K562 (cell line): ENCODE results near the gene ACBD3. TPM values are rescaled to one million over a fixed set of nuclear protein-coding genes. Genes with fewer than 3 reads are reported as not detected.

Source experiments
- CLOCK ChIP-seq: fragments of 250-450 bp; sonication (Bioruptor Pico); IDR thresholded peaks from 2 replicates; pipeline ENCODE4 v1.4.0; 2020; ENCODE audit warnings: mild to moderate bottlenecking, moderate library complexity, borderline replicate concordance
- ESRRA ChIP-seq: fragments of 450-650 bp; IDR thresholded peaks from 2 replicates; pipeline ENCODE4 v1.6.1; 2014; ENCODE audit warnings: low read depth, mild to moderate bottlenecking, moderate library complexity, borderline replicate concordance
- MAZ ChIP-seq, 2 experiments: fragments of 450-650 bp in 1 of 2; sonication (generic) in 1 of 2; formaldehyde crosslinking; IDR thresholded peaks in 1 of 2; conservative IDR thresholded peaks in 1 of 2; 2 replicates each; pipeline versions ENCODE4 v1.4.0 to v1.5.0; 2020; ENCODE audit warnings: mild to moderate bottlenecking in 1 of 2, missing genetic modification reagents in 1 of 2
- MYC ChIP-seq, 2 experiments: fragments of 250-450 bp in 1 of 2; sonication (Bioruptor Pico) in 1 of 2; IDR thresholded peaks; 2 replicates each; pipeline versions ENCODE4 v1.5.1 to v1.6.1; 2012 to 2021; ENCODE audit warnings: low read depth in 2 of 2, borderline replicate concordance in 1 of 2, improper control_type of control experiment in 1 of 2, low read length in 1 of 2, mild to moderate bottlenecking in 1 of 2, moderate library complexity in 1 of 2
- NCOA4 ChIP-seq: fragments of 450-650 bp; IDR thresholded peaks from 2 replicates; pipeline ENCODE4 v1.6.1; 2018; ENCODE audit warnings: mild to moderate bottlenecking; ENCODE audit not compliant: partially characterized antibody
- NRF1 ChIP-seq, 2 experiments: fragments of 450-650 bp; IDR thresholded peaks in 1 of 2; conservative IDR thresholded peaks in 1 of 2; 2 replicates each; pipeline ENCODE4 v1.6.1; 2014; ENCODE audit warnings: mild to moderate bottlenecking in 2 of 2
- RBM39 ChIP-seq: fragments of 200-400 bp; formaldehyde crosslinking; optimal IDR thresholded peaks from 2 replicates; pipeline ENCODE3; 2018; ENCODE audit warnings: low read depth, low read length
- SP1 ChIP-seq: sonication (generic); formaldehyde crosslinking; IDR thresholded peaks from 2 replicates; pipeline ENCODE4 v1.8.1; 2022; ENCODE audit warnings: mild to moderate bottlenecking, missing genetic modification reagents
- STAG1 ChIP-seq: sonication (generic); formaldehyde crosslinking; IDR thresholded peaks from 2 replicates; pipeline ENCODE4 v1.5.0; 2020; ENCODE audit warnings: missing genetic modification reagents, borderline replicate concordance
- TOE1 ChIP-seq, 2 experiments: fragments of 450-650 bp in 1 of 2; sonication (generic) in 1 of 2; formaldehyde crosslinking in 1 of 2; IDR thresholded peaks; 2 replicates each; pipeline versions ENCODE4 v1.7.1 to v1.8.0; 2016 to 2022; ENCODE audit warnings: borderline replicate concordance in 2 of 2, mild to moderate bottlenecking in 2 of 2, antibody characterized with exemption in 1 of 2, inconsistent platforms in 1 of 2, low read depth in 1 of 2, missing genetic modification reagents in 1 of 2, moderate library complexity in 1 of 2
- XRCC5 ChIP-seq: fragments of 200-400 bp; formaldehyde crosslinking; IDR thresholded peaks from 2 replicates; pipeline ENCODE4 v1.6.1; 2017; ENCODE audit warnings: low read depth, mild to moderate bottlenecking, low read length
- ZBTB49 ChIP-seq: sonication (generic); formaldehyde crosslinking; IDR thresholded peaks from 2 replicates; pipeline ENCODE4 v1.8.0; 2022; ENCODE audit warnings: missing genetic modification reagents, mild to moderate bottlenecking, borderline replicate concordance
- ZC3H8 ChIP-seq: fragments of 450-650 bp; IDR thresholded peaks from 2 replicates; pipeline ENCODE4 v1.6.1; 2017
- ZNF408 ChIP-seq: fragments of 250-450 bp; sonication (Bioruptor Pico); IDR thresholded peaks from 2 replicates; pipeline ENCODE4 v1.4.0; 2020; ENCODE audit warnings: low read depth, mild to moderate bottlenecking, moderate library complexity
- polyA plus RNA-seq, 8 experiments: library from polyadenylated mRNA; depleted of rRNA in 4 of 8; stranded (reverse) in 5 of 8; unstranded in 3 of 8; fragments of >200 nt; fragmentation: Nextera tagmentation in 2 of 8; fragmentation: Illumina TruSeq in 1 of 8; extraction: Ambion mirVana in 2 of 8; extraction: Trizol in 1 of 8; gene quantifications; 2 replicates each; pipeline versions ENCODE4 v1.2.1 to v1.2.3, GENCODE V29; 2011 to 2014; ENCODE audit warnings: inconsistent platforms in 1 of 8, missing spikeins in 1 of 8
- total RNA-seq, 7 experiments: library from RNA; depleted of rRNA in 6 of 7; stranded (reverse); fragments of >200 nt in 6 of 7; fragmentation: Illumina TruSeq in 2 of 7; extraction: Trizol in 2 of 7; gene quantifications; 2 replicates each; pipeline versions ENCODE4 v1.2.1 to v1.2.3, GENCODE V29; 2011 to 2021; ENCODE audit warnings: low replicate concordance in 1 of 7
- TF ChIP-seq, protein P1 (sequence below): IDR thresholded peaks from 2 replicates; pipeline ENCODE4 v1.6.1; 2012; ENCODE audit warnings: low read depth, low read length, improper control_type of control experiment, borderline replicate concordance
- TF ChIP-seq, protein P2 (sequence below): sonication (generic); formaldehyde crosslinking; IDR thresholded peaks from 2 replicates; pipeline ENCODE4 v1.8.1; 2023; ENCODE audit warnings: mild to moderate bottlenecking, missing genetic modification reagents

The ACBD3 gene
- total and polyA plus RNA-seq, 9 of the 15 experiments (the other 6 are each of a cell fraction or from before 2014, with no cell fraction given): 11.1 to 36.7 (median 26.9) TPM

DNA sequence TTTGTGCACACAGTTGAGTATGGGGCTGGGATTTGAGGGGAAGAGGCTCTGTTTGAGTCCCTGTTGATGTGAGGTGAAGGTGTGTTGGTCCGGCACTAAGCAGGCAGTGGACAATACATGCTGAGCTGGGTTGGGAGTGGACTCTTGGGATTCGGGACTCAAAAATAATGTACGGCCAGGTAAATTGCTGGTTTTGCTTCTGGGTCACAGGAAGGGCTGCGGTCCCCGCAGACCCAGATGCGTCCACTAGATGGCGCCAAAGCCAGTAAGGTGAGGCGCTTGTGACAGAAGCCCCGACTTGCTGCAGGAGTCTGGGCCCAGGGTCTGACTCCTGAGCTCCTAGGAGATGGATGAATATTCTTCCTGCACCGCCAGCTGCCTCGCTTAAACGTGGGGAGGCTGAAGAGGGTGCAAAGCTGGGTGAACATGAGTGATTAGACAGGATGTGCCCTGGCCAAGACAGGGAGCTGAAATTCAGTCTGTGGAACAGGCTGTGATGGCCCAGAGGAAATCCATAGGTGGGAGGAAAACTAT lies 61.4 kb downstream of the ACBD3 start (continued):
- TF ChIP-seq, protein P1, sequence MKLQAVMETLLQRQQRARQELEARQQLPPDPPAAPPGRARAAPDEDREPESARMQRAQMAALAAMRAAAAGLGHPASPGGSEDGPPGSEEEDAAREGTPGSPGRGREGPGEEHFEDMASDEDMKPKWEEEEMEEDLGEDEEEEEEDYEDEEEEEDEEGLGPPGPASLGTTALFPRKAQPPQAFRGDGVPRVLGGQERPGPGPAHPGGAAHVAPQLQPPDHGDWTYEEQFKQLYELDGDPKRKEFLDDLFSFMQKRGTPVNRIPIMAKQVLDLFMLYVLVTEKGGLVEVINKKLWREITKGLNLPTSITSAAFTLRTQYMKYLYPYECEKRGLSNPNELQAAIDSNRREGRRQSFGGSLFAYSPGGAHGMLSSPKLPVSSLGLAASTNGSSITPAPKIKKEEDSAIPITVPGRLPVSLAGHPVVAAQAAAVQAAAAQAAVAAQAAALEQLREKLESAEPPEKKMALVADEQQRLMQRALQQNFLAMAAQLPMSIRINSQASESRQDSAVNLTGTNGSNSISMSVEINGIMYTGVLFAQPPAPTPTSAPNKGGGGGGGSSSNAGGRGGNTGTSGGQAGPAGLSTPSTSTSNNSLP: no peak
- TF ChIP-seq SP1 (CRISPR knock-in tag) (0 out of 2 replicates have a peak, but pooled peaks have one; percentile 41), RBM39 (no peak), ZC3H8 (no peak), MYC (IDR thresholded peaks at IDR 0.05; ENCODE audit: low read depth, low read length) (no peak), MYC (CRISPR knock-in tag; IDR thresholded peaks at IDR 0.05; ENCODE audit: borderline replicate concordance, low read depth) (0 out of 2 replicates have a peak, but pooled peaks have one; percentile 15), TOE1 (IDR thresholded peaks at IDR 0.05; ENCODE audit: borderline replicate concordance) (peak; percentile 39; the same call in 1 of the 2 replicates), TOE1 (CRISPR knock-in tag; IDR thresholded peaks at IDR 0.05; ENCODE audit: borderline replicate concordance, low read depth) (no peak), ZBTB49 (no peak), NCOA4 (no peak), ESRRA (peak; percentile 29; the same call in 1 of the 2 replicates), XRCC5 (peak; percentile 83), MAZ (CRISPR knock-in tag; conservative IDR thresholded peaks at IDR 0.05 in 1 of 2, IDR thresholded peaks at IDR 0.05 in 1 of 2) (0 out of 4 replicates have a peak, but pooled peaks of 1 of the 2 experiments have one; percentile 10), CLOCK (CRISPR knock-in tag) (no peak), NRF1 (conservative IDR thresholded peaks at IDR 0.05 in 1 of 2, IDR thresholded peaks at IDR 0.05 in 1 of 2) (no peak), ZNF408 (CRISPR knock-in tag) (no peak), STAG1 (CRISPR knock-in tag) (peak; percentile 83; the same call in 1 of the 2 replicates)
- TF ChIP-seq, protein P2, sequence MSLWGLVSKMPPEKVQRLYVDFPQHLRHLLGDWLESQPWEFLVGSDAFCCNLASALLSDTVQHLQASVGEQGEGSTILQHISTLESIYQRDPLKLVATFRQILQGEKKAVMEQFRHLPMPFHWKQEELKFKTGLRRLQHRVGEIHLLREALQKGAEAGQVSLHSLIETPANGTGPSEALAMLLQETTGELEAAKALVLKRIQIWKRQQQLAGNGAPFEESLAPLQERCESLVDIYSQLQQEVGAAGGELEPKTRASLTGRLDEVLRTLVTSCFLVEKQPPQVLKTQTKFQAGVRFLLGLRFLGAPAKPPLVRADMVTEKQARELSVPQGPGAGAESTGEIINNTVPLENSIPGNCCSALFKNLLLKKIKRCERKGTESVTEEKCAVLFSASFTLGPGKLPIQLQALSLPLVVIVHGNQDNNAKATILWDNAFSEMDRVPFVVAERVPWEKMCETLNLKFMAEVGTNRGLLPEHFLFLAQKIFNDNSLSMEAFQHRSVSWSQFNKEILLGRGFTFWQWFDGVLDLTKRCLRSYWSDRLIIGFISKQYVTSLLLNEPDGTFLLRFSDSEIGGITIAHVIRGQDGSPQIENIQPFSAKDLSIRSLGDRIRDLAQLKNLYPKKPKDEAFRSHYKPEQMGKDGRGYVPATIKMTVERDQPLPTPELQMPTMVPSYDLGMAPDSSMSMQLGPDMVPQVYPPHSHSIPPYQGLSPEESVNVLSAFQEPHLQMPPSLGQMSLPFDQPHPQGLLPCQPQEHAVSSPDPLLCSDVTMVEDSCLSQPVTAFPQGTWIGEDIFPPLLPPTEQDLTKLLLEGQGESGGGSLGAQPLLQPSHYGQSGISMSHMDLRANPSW (CRISPR knock-in tag): no peak
